Upper lobe of left lung (tissue), 6 donors: ENCODE data around the gene COMMD3. TPM values are rescaled to one million over a fixed set of nuclear protein-coding genes. Genes with fewer than 3 reads are reported as not detected.

Experiments used
- ATAC-seq, 2 donors: fragments of 200-7000 bp; cut with Tn5 transposase; one replicate each; pipeline ENCODE4 v1.9.1; 2022; ENCODE audit warnings: mild to moderate bottlenecking in 2 of 2, moderate library complexity in 2 of 2; ENCODE audit not compliant: low FRiP score in 2 of 2
- DNase-seq, 2 donors: peaks; one replicate each; pipeline ENCODE4 v3.0.0-alpha.2; 2019 to 2020
- H3K27ac ChIP-seq, 4 donors: fragments of 200-600 bp; sonication (generic); one replicate each; pipeline ENCODE4 v1.5.1; 2016 to 2019
- H3K27me3 ChIP-seq, 4 donors: fragments of 200-600 bp; sonication (generic); one replicate each; pipeline ENCODE4 v1.5.1; 2017 to 2019
- H3K36me3 ChIP-seq, 4 donors: fragments of 200-600 bp; sonication (generic); one replicate each; pipeline ENCODE4 v1.5.1; 2016 to 2019
- H3K4me1 ChIP-seq, 4 donors: fragments of 200-600 bp; sonication (generic); one replicate each; pipeline ENCODE4 v1.5.1; 2018 to 2019
- H3K4me3 ChIP-seq, 4 donors: fragments of 200-600 bp; sonication (generic); one replicate each; pipeline ENCODE4 v1.5.1; 2017 to 2019; ENCODE audit warnings: mild to moderate bottlenecking in 2 of 4, moderate library complexity in 1 of 4
- H3K9me3 ChIP-seq, 4 donors: fragments of 200-600 bp; sonication (generic); one replicate each; pipeline ENCODE4 v1.5.1; 2018 to 2019
- CTCF ChIP-seq, 6 experiments: fragments of 450-650 bp in 4 of 6; fragments of 200-600 bp in 2 of 6; sonication (generic) in 2 of 6; IDR thresholded peaks; one replicate each; pipeline ENCODE4 v1.5.1; 2016 to 2019; ENCODE audit warnings: antibody characterized with exemption in 6 of 6
- EP300 ChIP-seq, 4 donors: sonication (generic); formaldehyde crosslinking; IDR thresholded peaks; one replicate each; pipeline ENCODE4 v1.5.1; 2017; ENCODE audit warnings: antibody characterized with exemption in 4 of 4, control low read depth in 2 of 4
- POLR2A ChIP-seq, 4 donors: fragments of 450-650 bp; IDR thresholded peaks; one replicate each; pipeline ENCODE4 v1.5.1; 2016 to 2017; ENCODE audit warnings: antibody characterized with exemption in 4 of 4, mild to moderate bottlenecking in 2 of 4
- POLR2AphosphoS5 ChIP-seq, 2 donors: sonication (generic); formaldehyde crosslinking; IDR thresholded peaks; one replicate each; pipeline ENCODE4 v1.5.1; 2017; ENCODE audit warnings: antibody characterized with exemption in 2 of 2
- WGBS, 2 donors: methylation state at CpG; one replicate each; pipeline ENCODE4 v1.1.5; 2017 to 2018; 5-methylcytosine and 5-hydroxymethylcytosine counted together
- total RNA-seq, 6 donors: library from RNA; depleted of rRNA in 4 of 6; stranded (reverse); fragments of >200 nt in 4 of 6; gene quantifications; one replicate each; pipeline versions ENCODE4 v1.1.0 to v1.2.1, GENCODE V29; 2016 to 2021
- donor health status: DM: no; HTN: no; CAD: no; lungs with moderate emphysema.
- donor health status: DM: no; HTN: yes; CAD: no; lungs with severe emphysema.

Gene COMMD3
- total RNA-seq, 6 donors from 2014 or later, result 11.0 to 312 (median 39.6) TPM

GRCh38 chr10:22310928-22311327, 5.3 kb upstream of the COMMD3 start:
- H3K27me3 ChIP-seq, result no peaks in the 10 kb centered on the region
- no peak overlapping the region for H3K4me3 ChIP-seq
- no peaks in the 10 kb centered on the region for H3K9me3 ChIP-seq
- peaks cover 0 to 10% (median 6%) of the 10 kb centered on the region in 4 donors for H3K4me1 ChIP-seq
- DNase-seq (no peak), ATAC-seq (no peak)
- TF ChIP-seq EP300 (IDR thresholded peaks at IDR 0.05) (no peak), POLR2A (IDR thresholded peaks at IDR 0.05) (no peak), CTCF (IDR thresholded peaks at IDR 0.05) (no peak), POLR2AphosphoS5 (IDR thresholded peaks at IDR 0.05) (no peak)
- no peak overlapping the region for H3K27ac ChIP-seq
- no peaks in the 10 kb centered on the region for H3K36me3 ChIP-seq

- no peak overlapping the region for H3K4me3 ChIP-seq
- H3K27ac ChIP-seq, result peak overlapping the region in 1 of 4 donors; percentile 96
- no peak for DNase-seq
- no peaks in the 10 kb centered on the region for H3K27me3 ChIP-seq
- no peak for TF ChIP-seq EP300 (IDR thresholded peaks at IDR 0.05)
- TF ChIP-seq CTCF (IDR thresholded peaks at IDR 0.05), result no peak
- no peak for TF ChIP-seq POLR2AphosphoS5 (IDR thresholded peaks at IDR 0.05)
- TF ChIP-seq POLR2A (IDR thresholded peaks at IDR 0.05), result no peak
- no peak for ATAC-seq
- WGBS, 2 donors, result 37 to 46% methylated on average over 2 of the region's 2 CpGs
- no peaks in the 10 kb centered on the region for H3K9me3 ChIP-seq
- peaks cover 11 to 27% (median 19%) of the 10 kb centered on the region in 4 donors for H3K4me1 ChIP-seq
- H3K36me3 ChIP-seq, result no peaks in the 10 kb centered on the region
Measured at GRCh38 chr10:22314852-22315251, 1.3 kb upstream of the COMMD3 start.

DNA sequence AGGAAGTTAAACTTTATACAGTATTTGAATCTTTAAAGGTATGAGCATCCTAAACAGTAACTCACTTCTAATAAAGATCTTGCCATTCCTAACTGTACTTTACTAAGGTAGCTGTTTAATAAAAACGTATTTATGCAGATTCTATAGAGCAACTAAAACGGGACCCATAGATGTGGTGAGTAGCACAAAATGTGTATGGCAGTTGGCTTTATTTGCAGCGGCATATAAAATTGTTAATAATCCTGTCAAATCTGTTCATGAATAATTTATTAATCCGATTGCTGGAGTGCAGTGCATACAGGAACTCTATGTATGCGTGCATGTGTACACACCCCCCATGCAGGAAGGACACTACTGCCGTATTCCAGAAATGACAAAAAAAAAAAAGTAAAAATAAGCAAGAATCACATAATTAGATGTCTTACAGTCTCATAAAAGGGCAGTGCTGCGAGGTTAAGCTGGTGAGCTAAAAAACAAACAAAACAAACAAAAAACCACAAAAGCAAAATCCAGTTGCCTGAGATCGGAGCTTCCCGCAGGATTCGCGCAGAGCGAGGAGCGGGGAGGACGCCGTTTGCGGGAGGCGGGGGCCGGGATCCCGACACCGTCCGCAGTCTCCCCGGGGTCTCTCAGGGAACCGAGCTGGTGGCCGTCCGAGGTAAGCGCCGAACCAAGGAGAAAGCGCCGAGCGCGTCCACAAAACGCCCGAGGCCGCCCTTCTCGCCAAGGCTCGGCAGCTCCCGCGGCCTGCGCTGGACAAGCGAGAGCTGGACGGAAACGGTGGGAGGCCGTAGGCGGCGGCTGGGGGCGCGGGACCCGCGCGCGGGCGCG, 518 bp upstream of the COMMD3 start:
- Histone ChIP-seq H3K36me3 (no peaks in the 10 kb centered on the region), H3K4me1 (peaks cover 15 to 31% (median 21%) of the 10 kb centered on the region in 4 donors), H3K9me3 (no peaks in the 10 kb centered on the region), H3K4me3 (peak overlapping the region; percentile 44 to 88 (median 80)), H3K27me3 (no peaks in the 10 kb centered on the region), H3K27ac (peak overlapping the region; percentile 90 to 96 (median 91))
- TF ChIP-seq EP300 (IDR thresholded peaks at IDR 0.05) (no peak), CTCF (IDR thresholded peaks at IDR 0.05) (peak in 3 of 6 experiments; percentile 6 to 18 (median 8))
- DNase-seq (no peak), ATAC-seq (no peak)
- 0 to 2% methylated on average over 23 to 48 of the region's 53 CpGs for WGBS, 2 donors

DNA sequence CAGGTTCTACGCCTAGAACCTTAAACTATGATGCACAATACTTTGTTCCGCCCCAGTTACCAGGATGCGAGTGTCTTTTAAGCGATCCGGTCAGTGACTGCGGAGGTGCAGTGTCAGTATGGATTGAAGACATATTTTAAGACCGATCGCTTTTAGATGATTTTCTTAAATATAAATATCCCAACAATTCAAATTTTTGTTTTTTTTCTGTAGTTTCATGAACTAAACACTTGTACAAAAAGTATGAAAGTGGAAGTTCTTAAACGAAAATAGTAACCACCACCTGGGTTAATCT, 835 bp downstream of the COMMD3 start:
- Histone ChIP-seq H3K4me3 (peak overlapping the region; percentile 48 to 88 (median 80)), H3K4me1 (peaks cover 15 to 32% (median 21%) of the 10 kb centered on the region in 4 donors), H3K27me3 (peaks cover 0 to under 1% (median 0%) of the 10 kb centered on the region in 4 donors), H3K36me3 (no peaks in the 10 kb centered on the region), H3K27ac (peak overlapping the region; percentile 90 to 96 (median 91)), H3K9me3 (no peaks in the 10 kb centered on the region)
- no peak for TF ChIP-seq CTCF (IDR thresholded peaks at IDR 0.05)
- DNase-seq, result peak in 1 of 2 donors; percentile 27
- ATAC-seq, result peak in 1 of 2 donors; percentile 5
- 8 to 22% methylated on average over 9 of the region's 9 CpGs for WGBS, 2 donors
